ENCODE results near the gene ISYNA1.

The ISYNA1 gene

DNA sequence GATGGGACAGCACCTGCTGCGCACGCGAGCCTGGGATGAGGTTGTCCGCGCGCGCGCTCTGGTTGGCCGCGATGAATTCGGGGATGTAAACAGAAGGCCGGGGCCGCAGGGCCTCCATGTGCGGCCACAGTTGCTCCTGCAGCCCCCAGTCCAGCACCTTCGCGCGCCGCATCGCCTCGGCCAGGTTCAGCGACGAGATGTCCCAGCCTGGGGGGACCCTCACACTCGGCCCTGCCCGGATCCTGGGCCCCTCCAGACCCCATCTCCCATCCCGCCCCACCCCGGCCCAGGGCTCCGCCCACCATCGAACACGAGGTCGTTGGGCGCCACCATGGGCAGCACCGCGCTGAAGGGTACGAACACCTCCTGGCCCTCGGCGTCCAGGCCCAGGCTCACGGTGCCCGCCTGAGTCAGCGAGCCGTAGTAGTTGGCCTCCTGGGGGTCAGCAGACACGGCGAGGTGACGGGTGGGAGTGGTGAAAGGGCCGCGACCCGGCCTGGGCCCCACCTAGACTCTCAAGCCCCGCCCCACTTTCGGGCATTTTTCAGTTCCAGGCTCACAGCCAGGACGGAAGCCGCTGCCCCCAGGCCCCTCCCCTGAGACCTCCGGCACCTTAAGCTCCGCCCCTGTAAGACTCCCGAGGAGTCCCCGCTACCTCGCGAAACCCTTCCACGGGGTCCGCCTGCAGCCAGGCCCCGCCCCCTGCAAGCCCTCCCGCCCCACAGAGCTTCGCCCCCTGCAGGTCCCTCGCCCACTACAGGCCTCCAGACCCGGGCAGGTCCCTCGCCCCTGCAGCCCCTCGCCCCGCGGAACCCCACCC, 1.1 kb downstream of the ISYNA1 start:
- H3K27me3 ChIP-seq (replicated peaks), result no peaks in the 10 kb centered on the region
- peaks cover 16% of the 10 kb centered on the region for H3K36me3 ChIP-seq (replicated peaks)
- TF ChIP-seq, protein P1, sequence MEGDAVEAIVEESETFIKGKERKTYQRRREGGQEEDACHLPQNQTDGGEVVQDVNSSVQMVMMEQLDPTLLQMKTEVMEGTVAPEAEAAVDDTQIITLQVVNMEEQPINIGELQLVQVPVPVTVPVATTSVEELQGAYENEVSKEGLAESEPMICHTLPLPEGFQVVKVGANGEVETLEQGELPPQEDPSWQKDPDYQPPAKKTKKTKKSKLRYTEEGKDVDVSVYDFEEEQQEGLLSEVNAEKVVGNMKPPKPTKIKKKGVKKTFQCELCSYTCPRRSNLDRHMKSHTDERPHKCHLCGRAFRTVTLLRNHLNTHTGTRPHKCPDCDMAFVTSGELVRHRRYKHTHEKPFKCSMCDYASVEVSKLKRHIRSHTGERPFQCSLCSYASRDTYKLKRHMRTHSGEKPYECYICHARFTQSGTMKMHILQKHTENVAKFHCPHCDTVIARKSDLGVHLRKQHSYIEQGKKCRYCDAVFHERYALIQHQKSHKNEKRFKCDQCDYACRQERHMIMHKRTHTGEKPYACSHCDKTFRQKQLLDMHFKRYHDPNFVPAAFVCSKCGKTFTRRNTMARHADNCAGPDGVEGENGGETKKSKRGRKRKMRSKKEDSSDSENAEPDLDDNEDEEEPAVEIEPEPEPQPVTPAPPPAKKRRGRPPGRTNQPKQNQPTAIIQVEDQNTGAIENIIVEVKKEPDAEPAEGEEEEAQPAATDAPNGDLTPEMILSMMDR (IDR thresholded peaks at IDR 0.05; ENCODE audit: low read depth, low read length, missing control alignments), result peak; percentile 16
- in situ Hi-C loops (cut with HindIII; ENCODE audit: low pct_ligation_motif_present, low sequenced_read_pairs), result no loop called here
- H3K27ac ChIP-seq, result no peak overlapping the region
- peak; percentile 72 for DNase-seq
- peak overlapping the region; percentile 58 for H3K4me3 ChIP-seq (ENCODE audit: low read depth, low read length)

DNA sequence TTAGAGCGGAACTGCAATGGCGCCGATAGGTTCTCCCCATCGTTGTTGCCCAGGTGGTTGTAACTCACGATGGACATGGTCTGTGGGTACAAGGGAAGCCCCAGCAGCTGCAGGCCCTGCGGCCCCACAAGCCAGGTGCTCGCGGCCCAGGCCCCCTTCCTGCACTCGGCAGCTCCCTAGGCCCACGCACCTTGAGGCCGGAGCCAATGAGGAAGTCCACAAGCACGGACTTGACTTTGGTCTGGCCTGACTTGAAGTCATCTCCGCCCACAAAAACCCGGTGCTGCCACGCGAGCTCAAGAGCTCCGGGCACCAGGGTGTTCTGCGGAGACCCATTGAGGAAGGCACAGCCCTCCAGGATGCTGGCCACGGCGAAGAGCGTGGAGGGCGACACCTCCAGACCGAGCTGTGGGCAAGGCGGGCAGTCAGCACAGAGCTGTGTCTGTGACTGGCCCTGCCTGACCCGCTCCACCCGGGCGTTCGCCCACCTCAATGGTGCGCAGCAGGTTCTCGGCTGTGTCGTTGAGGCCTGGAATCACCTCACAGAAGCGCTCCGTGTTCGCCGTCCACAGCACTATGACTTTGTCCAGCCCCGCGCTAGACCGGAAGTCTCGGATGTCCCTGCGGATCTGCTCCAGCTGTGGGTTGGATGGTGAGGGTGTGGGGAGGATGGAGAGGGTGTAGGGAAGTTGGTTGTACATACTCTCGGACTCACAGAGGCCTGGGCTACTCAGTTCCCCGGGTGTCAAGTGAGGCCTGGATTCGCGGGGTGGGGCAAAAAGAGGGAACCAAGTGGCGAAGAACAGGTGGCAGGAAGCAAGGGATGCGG, 1.9 kb downstream of the ISYNA1 start:
- no peaks in the 10 kb centered on the region for H3K27me3 ChIP-seq (replicated peaks)
- H3K27ac ChIP-seq, result no peak overlapping the region
- in situ Hi-C loops (cut with HindIII; ENCODE audit: low pct_ligation_motif_present, low sequenced_read_pairs), result no loop called here
- H3K36me3 ChIP-seq (replicated peaks), result peaks cover 16% of the 10 kb centered on the region
- DNase-seq, result no peak
- H3K4me3 ChIP-seq (ENCODE audit: low read depth, low read length), result no peak overlapping the region
- TF ChIP-seq, protein P1 (IDR thresholded peaks at IDR 0.05; ENCODE audit: low read depth, low read length, missing control alignments), result no peak

DNA sequence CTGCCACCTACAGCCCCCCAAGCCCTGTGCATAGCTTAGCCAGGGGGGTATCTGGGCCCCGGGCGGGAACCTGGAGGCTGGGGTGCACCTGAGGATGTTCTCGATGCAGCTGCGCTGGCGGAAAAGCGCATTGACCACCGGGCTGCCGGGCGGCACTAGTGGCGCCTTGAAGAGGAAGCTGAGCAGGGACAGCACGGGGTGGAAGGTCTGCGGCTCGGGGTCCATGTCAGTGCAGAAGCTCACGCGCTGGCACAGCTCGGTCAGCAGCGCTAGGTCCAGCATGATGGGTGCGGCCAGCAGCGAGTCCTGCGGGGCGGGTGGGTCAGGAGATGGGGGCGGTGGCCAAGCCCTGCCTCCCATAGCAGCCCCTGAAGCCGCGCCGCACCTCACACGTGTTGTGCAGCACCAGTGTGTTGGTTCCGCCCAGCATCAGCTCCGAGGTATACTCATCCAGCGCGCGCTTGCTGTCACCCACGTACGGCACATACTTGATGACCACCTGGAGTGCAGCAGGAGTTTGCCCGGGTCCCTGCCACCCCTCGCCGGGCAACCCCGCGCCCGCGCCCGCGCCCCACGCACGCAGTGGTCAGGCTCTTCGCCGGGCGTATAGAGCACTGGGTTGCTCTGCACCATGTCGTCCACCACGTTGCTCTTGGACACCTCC, 2.6 kb downstream of the ISYNA1 start:
- H3K4me3 ChIP-seq (ENCODE audit: low read depth, low read length), result no peak overlapping the region
- H3K27ac ChIP-seq, result no peak overlapping the region
- in situ Hi-C loops (cut with HindIII; ENCODE audit: low pct_ligation_motif_present, low sequenced_read_pairs), result no loop called here
- H3K27me3 ChIP-seq (replicated peaks), result no peaks in the 10 kb centered on the region
- no peak for DNase-seq
- peaks cover 16% of the 10 kb centered on the region for H3K36me3 ChIP-seq (replicated peaks)
- TF ChIP-seq, protein P1 (IDR thresholded peaks at IDR 0.05; ENCODE audit: low read depth, low read length, missing control alignments), result no peak

DNA sequence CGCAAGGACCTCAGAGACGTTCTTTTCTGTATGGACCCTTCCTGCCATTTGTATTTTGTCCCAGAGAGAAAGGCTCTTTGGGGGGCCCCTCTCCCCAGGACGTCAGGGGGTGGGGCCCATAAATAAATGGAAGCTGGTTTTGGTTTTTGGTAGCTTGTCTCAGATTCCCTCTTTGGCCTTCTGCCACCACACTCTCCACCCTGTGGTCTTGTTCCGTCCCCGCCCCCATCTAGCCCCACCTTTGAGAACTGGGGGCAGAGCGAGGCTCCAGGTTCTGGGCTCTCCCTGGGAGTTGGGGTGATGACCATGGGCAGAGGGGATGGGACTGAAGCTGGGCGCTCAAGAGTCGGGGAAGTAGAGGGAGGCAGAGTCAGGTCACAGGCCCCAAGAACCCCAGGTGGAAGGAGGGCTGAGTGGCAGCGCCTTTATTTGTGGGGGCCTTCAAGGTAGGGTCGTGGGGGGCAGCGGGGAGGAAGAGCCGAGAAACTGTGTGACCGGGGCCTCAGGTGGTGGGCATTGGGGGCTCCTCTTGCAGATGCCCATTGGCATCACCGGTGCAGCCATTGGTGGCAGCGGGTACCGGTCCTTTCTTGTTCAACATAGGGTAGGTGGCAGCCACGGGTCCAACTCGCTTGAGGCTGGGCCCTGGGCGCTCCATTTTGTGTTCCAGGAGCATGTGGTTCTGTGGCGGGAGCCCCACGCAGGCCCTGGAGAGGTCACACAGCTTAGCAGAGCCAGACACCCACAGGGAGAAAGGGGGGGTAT, 3.3 kb downstream of the ISYNA1 start:
- no peak for DNase-seq
- H3K27me3 ChIP-seq (replicated peaks), result no peaks in the 10 kb centered on the region
- no peak overlapping the region for H3K27ac ChIP-seq
- in situ Hi-C loops (cut with HindIII; ENCODE audit: low pct_ligation_motif_present, low sequenced_read_pairs), result no loop called here
- peaks cover 16% of the 10 kb centered on the region for H3K36me3 ChIP-seq (replicated peaks)
- TF ChIP-seq, protein P1 (IDR thresholded peaks at IDR 0.05; ENCODE audit: low read depth, low read length, missing control alignments), result no peak
- H3K4me3 ChIP-seq (ENCODE audit: low read depth, low read length), result peak overlapping the region; percentile 50

DNA sequence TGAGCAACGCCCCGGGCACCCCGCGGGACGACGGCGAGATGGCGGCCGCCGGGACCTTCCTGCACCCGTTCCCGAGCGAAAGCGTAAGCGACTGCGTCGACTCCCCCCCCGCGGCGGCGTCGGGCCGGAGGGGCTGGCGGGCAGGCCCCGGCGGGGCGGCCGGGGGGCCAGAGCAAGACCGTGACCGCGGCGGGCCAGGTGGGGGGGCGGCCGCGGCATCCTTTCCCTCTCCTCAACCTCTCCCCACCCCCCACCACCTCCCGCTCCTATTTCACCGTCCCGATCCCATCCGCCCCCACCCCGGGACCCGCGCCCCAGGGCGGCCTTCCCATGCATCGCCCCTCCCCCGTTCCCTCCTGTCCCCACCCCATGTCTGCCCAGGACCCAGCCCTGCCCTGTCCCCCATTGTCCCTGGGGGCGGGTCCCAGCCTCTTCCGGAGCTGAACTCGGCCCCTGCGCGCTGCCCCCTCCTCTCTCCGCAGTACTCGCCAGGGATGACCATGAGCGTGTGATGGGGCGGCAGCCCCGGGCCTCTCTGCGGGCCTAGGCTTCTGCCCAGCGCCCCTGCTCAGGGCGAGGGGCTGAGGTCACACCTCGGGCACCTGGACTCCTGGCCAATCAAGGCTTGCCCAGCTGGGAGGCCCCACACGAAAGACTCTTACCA, 4.1 kb downstream of the ISYNA1 start:
- H3K4me3 ChIP-seq (ENCODE audit: low read depth, low read length), result peak overlapping the region; percentile 58
- no peak for DNase-seq
- no peaks in the 10 kb centered on the region for H3K27me3 ChIP-seq (replicated peaks)
- no peak overlapping the region for H3K27ac ChIP-seq
- in situ Hi-C loops (cut with HindIII; ENCODE audit: low pct_ligation_motif_present, low sequenced_read_pairs), result no loop called here
- TF ChIP-seq, protein P1 (IDR thresholded peaks at IDR 0.05; ENCODE audit: low read depth, low read length, missing control alignments), result no peak
- peaks cover 16% of the 10 kb centered on the region for H3K36me3 ChIP-seq (replicated peaks)

Data from brain microvascular endothelial cell (primary cell).